Lower lobe of right lung (tissue), 2 donors: Measurements from ENCODE around the gene SST. TPM values are rescaled to one million over a fixed set of nuclear protein-coding genes. Genes with fewer than 3 reads are reported as not detected.

Experiments
- ATAC-seq, 2 donors: fragments of 200-7000 bp; cut with Tn5 transposase; one replicate each; pipeline ENCODE4 v1.9.1; 2020 to 2022; ENCODE audit warnings: mild to moderate bottlenecking in 2 of 2, moderate library complexity in 2 of 2
- DNase-seq: peaks from one replicate; pipeline ENCODE4 v3.0.0-alpha.2; 2020
- H3K27ac ChIP-seq: fragments of 200-600 bp; one replicate; pipeline ENCODE4 v1.8.0; 2022
- H3K27me3 ChIP-seq: fragments of 200-600 bp; one replicate; pipeline ENCODE4 v1.8.0; 2022; ENCODE audit warnings: low read depth
- H3K36me3 ChIP-seq: fragments of 200-600 bp; one replicate; pipeline ENCODE4 v1.8.0; 2022; ENCODE audit warnings: mild to moderate bottlenecking
- H3K4me1 ChIP-seq: fragments of 200-600 bp; one replicate; pipeline ENCODE4 v1.8.0; 2022
- H3K4me3 ChIP-seq: fragments of 200-600 bp; one replicate; pipeline ENCODE4 v1.8.0; 2022; ENCODE audit warnings: mild to moderate bottlenecking
- H3K9me3 ChIP-seq: fragments of 200-600 bp; one replicate; pipeline ENCODE4 v1.8.0; 2022
- intact Hi-C: fragments of 100-400 bp; cut with DNase I; formaldehyde crosslinking; loops from one replicate; pipeline ENCODE4 v1.11.0; 2022
- total RNA-seq: library from RNA; stranded (reverse); fragmentation: NEBNext Ultra II Directional; extraction: Animal tissue kit (Norgen Biotek cat#: 25700); gene quantifications from one replicate; pipeline ENCODE4 v1.2.1, GENCODE V29; 2021
- TF ChIP-seq, protein P1 (sequence below): fragments of 200-600 bp; IDR thresholded peaks from one replicate; pipeline ENCODE4 v1.8.0; 2022; ENCODE audit warnings: antibody characterized with exemption, mild to moderate bottlenecking
- donor health status: DM: no; HTN: yes; CAD: no; lungs with severe emphysema.

SST gene
- total RNA-seq, 1 donor from 2014 or later, result not detected

DNA sequence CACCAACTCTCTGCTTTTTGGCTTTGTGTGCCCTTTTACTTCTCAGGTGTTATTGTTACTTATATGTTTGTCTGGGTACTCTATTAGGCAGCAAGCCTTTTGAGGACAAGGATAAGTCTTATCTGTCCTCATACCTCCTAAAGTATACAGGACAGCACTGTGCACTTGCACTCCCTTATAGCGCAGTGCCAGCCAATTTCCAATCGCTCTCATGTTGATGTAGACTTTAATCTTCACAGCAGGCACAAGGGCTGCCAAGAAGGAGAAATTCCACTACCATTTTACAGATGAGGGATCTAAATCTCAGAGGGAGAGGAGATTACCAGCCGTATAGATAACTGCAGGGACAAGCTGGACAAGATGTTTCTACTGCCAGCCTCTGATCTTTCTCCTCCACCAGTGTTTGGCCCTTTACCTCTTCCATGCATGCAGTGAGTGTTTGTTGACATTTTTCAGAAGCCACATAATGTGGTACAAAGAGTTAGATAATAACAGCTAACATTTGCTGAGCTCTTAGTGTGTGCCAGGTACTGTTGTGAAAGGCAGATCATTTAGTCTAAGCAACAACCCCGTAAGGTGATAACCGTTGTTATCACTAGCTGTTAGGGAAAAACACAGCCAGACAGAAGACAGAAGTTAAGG lies 30.1 kb downstream of the SST start:
- no peak overlapping the region for H3K27ac ChIP-seq
- no peaks in the 10 kb centered on the region for H3K4me1 ChIP-seq
- TF ChIP-seq, protein P1, sequence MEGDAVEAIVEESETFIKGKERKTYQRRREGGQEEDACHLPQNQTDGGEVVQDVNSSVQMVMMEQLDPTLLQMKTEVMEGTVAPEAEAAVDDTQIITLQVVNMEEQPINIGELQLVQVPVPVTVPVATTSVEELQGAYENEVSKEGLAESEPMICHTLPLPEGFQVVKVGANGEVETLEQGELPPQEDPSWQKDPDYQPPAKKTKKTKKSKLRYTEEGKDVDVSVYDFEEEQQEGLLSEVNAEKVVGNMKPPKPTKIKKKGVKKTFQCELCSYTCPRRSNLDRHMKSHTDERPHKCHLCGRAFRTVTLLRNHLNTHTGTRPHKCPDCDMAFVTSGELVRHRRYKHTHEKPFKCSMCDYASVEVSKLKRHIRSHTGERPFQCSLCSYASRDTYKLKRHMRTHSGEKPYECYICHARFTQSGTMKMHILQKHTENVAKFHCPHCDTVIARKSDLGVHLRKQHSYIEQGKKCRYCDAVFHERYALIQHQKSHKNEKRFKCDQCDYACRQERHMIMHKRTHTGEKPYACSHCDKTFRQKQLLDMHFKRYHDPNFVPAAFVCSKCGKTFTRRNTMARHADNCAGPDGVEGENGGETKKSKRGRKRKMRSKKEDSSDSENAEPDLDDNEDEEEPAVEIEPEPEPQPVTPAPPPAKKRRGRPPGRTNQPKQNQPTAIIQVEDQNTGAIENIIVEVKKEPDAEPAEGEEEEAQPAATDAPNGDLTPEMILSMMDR, result no peak
- H3K27me3 ChIP-seq, result peaks cover 6% of the 10 kb centered on the region
- no peak for ATAC-seq
- DNase-seq, result no peak
- H3K4me3 ChIP-seq, result no peak overlapping the region
- no peaks in the 10 kb centered on the region for H3K36me3 ChIP-seq
- intact Hi-C loops, result no loop called here
- no peaks in the 10 kb centered on the region for H3K9me3 ChIP-seq

DNA sequence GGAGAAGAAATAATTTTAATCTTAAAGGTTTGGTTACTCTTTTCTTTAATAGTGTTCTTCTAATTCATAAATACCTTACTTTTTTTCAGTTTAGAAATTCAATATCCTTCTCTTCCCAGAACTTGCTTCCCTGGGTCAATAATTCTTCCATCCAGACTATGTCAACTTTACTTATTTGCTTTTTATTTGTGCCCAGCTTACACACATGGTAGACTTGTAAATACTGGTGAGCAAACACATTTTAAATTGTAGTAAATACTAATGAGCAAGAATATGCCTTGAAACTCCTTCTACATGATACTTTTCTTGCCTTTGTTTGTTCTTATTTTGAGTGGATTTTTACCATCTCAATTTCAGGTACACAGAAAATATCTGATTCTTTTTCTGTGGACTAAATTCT lies 33.7 kb downstream of the SST start:
- no peak for ATAC-seq
- no peak overlapping the region for H3K4me3 ChIP-seq

DNA sequence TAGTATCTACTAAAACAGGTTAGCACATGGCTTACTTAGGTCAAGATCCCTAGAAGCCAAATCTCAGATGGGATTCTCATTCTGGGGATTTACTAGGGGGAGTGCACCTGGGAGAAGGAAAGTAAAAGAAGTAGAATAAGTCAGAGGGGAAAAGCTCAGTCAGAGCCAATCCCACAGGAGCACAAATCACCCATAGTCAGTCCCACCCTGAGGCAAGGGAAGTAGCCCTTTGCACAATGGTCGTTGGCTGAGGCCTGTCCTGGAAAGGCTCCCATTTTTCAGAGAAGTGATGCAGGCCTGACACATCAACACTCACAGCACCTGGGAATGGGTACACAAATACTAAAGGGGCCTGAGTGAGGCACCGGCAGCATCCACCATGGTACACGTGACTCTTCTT lies 39.8 kb downstream of the SST start:
- Histone ChIP-seq H3K36me3 (no peaks in the 10 kb centered on the region), H3K27ac (no peak overlapping the region), H3K9me3 (peaks cover 6% of the 10 kb centered on the region), H3K27me3 (no peaks in the 10 kb centered on the region), H3K4me3 (no peak overlapping the region), H3K4me1 (no peaks in the 10 kb centered on the region)
- ATAC-seq (no peak), DNase-seq (no peak)
- TF ChIP-seq, protein P1, result no peak
- intact Hi-C loops, result no loop called here

More for the DNA sequence above, 33.7 kb downstream of the SST start:
- DNase-seq, result no peak
- H3K9me3 ChIP-seq, result peaks cover 6% of the 10 kb centered on the region
- H3K36me3 ChIP-seq, result no peaks in the 10 kb centered on the region
- H3K4me1 ChIP-seq, result no peaks in the 10 kb centered on the region
- intact Hi-C loops, result no loop called here
- H3K27ac ChIP-seq, result no peak overlapping the region
- H3K27me3 ChIP-seq, result peaks cover 6% of the 10 kb centered on the region
- TF ChIP-seq, protein P1, result no peak

DNA sequence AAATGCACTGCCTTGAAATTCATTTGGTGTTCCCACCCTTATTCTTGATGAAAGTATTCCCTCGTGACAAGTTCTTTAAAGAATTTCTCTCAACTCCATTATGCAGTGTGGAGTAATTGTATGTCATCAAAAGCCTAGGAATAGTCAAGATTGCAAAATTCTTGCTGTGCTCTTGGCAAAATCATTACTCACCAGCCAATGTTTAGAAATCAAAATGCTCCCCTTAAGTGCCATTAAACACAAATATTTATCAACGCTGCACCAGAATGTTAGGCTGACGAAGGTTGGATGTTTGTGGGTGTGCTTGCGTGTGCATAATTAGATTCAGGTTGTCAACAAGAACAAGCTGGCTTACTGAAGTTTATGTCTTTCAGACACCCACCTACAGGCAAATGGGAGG lies 40.5 kb downstream of the SST start:
- intact Hi-C loops, result no loop called here
- Histone ChIP-seq H3K9me3 (peaks cover 3% of the 10 kb centered on the region), H3K4me1 (no peaks in the 10 kb centered on the region), H3K4me3 (no peak overlapping the region), H3K27ac (no peak overlapping the region), H3K36me3 (no peaks in the 10 kb centered on the region), H3K27me3 (no peaks in the 10 kb centered on the region)
- TF ChIP-seq, protein P1, result no peak
- DNase-seq (no peak), ATAC-seq (no peak)

DNA sequence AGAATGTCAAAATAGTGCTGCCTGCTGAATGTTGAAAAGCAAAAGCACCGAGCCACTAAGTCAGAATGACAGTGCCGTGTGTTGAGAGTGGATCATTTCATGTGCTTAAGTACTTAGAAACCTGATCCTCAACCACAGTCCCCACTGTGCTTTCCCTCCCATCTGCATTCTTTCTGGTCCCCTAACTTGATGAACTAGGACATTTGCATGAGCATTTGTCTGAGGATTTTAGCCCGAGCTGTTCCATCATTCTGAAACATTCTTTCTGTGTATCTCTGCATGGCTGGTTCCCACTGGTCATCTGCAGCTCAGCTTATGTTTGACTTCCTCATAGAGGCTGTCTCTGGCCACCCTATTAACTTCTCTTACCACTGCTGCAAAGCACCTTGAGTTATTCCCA lies 42.0 kb downstream of the SST start:
- Histone ChIP-seq H3K27ac (no peak overlapping the region), H3K4me1 (no peaks in the 10 kb centered on the region), H3K27me3 (no peaks in the 10 kb centered on the region), H3K36me3 (no peaks in the 10 kb centered on the region), H3K9me3 (no peaks in the 10 kb centered on the region), H3K4me3 (no peak overlapping the region)
- DNase-seq (no peak), ATAC-seq (no peak)
- intact Hi-C loops, result no loop called here
- TF ChIP-seq, protein P1, result no peak
